Caki2 (cell line): ENCODE data around the gene BCKDK. TPM values are rescaled to one million over a fixed set of nuclear protein-coding genes. Genes with fewer than 3 reads are reported as not detected.

Source experiments
- DNase-seq: peaks from one replicate; pipeline ENCODE4 v3.0.0-alpha.2; 2015; ENCODE audit warnings: low read depth
- in situ Hi-C: cut with HindIII; loops from 2 replicates; pipeline ENCODE4 v1.10.0; 2016; ENCODE audit warnings: low sequenced_read_pairs, low pct_unique_long_range_greater_than_20kb, mixed read lengths
- total RNA-seq: library from RNA; depleted of rRNA; stranded (reverse); fragments of >200 nt; shearing (Covaris generic); gene quantifications from 2 replicates; pipeline ENCODE4 v1.2.3, GENCODE V29; 2014; ENCODE audit warnings: low replicate concordance

Gene BCKDK
- total RNA-seq, 1 experiment from 2014 or later = 83.0 TPM

DNA sequence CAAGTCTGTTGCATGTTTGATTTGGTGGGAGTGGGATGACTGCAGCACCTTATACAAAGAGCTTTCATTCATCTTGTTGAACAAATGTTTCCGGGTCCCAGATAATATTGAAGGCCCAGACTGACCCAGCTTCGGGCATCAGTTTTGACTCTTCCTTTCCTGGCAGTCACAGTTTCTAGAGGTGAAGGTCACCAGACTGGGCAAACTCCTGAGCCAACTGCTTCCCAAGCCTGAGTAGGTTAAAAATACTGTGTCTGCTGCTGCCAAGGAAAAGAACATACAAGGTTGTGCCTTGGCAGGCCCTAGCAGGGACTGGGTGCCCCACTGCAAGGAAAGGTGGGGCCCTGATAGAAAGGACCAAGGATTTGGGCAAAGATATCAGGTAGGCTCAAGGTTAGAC is 4.5 kb downstream of the BCKDK start:
- in situ Hi-C loops = no loop called here
- DNase-seq = no peak

DNA sequence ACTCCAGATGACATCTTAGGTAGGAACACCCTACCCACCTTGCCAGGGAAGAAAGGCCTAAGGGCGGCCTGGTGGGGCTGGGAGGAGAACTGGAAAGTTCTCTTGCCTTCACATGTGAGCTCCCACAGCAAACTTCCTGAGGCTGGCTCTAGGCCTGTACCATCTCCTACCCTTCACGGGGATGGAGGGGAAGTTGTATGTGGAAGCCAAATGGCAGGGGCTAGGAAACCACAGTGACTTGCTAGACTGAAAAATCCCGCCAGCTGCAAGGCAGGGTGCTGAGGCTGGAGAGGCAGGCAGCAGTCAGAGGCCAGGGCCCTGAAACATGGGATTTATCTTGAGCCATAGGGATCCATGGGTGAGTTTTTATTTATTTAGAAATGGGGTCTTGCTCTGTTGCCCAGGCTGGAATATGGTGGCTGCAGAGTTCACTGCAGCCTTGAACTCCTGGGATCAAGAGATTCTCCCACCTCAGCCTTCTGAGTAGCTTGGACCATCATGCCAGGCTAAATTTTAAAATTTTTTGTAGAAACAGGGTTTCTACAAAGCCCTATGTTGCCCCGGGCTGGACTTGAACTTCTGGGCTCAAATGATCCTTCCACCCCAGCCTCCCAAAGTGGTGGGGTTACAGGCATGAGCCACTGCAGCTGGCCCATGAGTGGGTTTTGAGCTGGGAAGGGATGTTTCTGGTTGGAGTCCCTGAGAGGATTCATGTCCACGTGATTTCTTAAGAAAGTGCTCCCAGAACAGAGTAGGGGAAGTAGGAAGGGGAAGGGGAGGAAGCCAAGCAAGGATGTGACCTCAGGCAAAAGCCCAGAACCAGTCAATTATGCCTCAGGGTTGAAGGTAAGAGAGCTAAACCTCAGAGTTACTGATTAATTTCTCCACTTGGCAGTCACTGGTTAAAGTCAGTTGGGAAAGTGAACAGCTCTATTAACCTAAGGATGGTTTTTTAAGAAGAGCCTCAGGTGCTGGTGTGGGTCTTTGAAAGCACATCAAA is 5.2 kb downstream of the BCKDK start:
- in situ Hi-C loops = no loop called here
- peak; percentile 90 for DNase-seq

DNA sequence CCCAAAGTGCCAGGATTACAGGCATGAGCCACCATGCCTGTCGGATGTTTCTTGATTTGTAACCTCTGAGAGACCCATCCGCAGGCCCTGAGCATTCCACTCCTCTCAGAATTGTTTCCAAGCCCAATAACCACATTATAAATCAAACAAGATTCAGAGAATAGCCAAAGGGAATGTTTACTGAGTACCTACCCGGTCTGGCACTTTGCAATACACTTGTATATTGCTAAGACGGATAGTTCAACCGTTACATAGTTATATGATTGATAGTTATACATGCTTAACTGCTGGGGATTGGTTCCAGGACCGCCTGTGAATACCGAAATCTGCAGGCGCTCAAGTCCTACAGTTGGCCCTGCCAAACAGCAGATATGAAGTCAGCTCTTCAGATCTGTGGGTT is 6.3 kb downstream of the BCKDK start:
- in situ Hi-C loops = no loop called here

DNA sequence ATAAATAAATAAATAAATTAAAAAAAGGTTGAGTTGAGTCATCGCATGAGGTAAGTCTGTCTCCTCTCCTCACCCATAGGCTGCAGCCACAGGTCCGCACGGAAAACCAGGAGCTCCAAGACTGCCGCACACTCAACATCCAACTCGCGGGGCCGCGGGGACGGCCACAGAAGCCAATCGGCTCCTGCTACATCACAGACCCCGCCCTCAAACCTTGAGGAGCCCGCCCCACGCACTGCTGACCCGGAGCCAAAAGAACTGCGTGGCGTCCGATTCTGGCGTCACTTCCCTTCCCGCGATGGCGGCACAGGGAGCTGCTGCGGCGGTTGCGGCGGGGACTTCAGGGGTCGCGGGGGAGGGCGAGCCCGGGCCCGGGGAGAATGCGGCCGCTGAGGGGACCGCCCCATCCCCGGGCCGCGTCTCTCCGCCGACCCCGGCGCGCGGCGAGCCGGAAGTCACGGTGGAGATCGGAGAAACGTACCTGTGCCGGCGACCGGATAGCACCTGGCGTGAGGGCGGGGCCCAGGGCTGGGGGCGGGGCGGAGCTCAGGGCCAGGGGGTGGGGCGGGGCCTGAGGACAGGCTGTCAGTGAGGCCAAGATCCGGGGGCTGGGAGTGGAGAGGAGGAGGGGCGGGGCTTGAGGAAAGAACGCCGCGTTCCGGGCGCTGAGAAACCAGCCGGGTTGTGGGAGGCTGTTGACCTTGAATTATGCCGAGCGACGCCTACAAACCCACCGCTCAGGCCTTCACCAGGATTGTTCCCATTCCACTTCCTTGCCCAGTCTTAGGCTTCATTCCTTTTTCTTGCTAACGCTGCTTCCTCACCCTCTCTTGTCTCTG is 9.4 kb downstream of the BCKDK start, which contains the start of gene KAT8:
Gene KAT8 (plus strand): TSS at position 281 of the 839 bp plus-strand sequence. CDS start 18 bp downstream, at position 299.
- DNase-seq = peak; percentile 99
- in situ Hi-C loops = no loop called here

More for the DNA sequence above, 6.3 kb downstream of the BCKDK start:
- no peak for DNase-seq

DNA sequence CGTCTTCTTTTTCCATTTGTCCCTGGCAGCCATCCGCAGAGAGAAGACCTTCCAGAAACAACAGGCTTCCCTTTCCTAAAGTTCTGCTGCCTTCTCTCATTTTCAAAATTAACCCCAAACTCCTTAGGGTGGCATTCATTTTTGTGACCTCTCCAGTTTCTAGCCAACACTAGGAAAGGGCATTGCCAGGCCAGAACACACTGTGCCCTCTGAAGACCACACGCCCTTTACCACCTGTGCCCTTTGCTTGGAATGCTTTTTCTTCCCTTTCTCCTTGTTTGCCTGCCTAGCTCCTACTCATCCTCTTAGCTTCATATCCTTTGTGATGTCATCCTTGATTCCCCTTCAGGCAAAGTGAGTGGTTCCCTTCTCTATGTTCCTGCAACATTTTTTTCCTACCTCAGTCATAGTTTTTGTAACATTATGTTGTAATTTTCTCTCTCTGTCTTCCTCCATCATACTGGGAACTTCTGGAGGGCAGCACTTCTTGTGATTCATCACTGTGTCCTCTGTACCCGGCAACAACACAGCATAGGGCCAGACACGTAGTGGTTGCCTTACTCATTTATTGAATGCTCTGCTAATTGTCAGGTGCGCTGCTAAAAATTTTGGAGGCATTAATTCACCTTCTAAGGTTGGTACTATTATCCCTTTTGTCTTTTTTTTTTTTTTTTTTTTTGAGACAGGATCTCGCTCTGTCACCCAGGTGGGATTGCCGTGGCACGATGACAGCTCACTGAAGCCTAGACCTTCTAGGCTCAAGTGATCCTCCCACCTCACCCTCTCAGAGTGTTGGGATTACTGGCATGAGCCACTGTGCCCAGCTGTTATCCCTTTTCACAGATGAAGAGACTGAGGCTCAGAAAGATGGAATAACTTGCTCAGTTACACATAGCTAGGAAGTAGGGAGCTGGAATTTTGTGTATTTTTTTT is 10.3 kb downstream of the BCKDK start:
- DNase-seq = no peak
- in situ Hi-C loops = no loop called here

DNA sequence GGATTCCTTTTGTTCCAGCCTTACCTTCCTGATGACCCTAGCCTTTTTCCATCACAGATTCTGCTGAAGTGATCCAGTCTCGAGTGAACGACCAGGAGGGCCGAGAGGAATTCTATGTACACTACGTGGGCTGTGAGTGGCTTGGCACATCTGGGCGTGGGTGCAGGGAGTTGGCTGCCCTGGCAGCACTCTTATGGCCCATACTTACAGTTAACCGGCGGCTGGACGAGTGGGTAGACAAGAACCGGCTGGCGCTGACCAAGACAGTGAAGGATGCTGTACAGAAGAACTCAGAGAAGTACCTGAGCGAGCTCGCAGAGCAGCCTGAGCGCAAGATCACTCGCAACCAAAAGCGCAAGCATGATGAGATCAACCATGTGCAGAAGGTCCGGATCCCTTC is 11.9 kb downstream of the BCKDK start:
- in situ Hi-C loops = no loop called here
- DNase-seq = no peak

DNA sequence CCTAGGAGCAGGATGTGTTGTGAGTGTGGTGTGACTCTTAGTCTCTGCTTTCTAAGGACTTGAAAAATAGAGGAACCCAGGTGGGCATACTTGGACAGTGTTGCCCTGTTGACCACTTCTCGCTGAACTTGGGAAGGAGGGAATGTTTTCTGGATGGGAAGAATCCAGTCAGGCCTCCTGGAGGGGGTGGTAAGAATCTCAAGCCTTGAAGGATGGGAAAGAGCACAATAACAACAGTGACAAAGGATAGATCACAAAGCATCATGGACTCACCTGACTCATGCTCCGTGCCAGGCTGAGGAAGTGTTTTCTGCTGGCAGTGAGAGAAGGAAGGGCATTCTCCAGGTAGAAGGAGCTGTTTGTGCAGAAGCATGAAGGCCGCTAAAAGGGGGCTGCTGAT is 17.7 kb downstream of the BCKDK start:
- in situ Hi-C loops = no loop called here

DNA sequence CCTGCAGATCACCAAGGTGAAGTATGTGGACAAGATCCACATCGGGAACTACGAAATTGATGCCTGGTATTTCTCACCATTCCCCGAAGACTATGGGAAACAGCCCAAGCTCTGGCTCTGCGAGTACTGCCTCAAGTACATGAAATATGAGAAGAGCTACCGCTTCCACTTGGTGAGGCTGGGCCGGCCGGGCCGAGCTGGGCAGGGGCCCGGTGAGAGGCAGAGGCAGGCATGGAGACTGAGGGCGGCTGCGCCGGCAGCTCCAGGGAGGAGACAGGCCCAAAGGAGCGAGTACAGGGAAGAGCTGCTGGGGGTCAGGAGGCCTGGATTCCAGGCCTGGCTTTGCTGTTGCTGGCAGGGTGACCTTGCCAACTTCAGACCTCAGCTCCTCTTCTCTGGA is 19.0 kb downstream of the BCKDK start:
- in situ Hi-C loops = no loop called here
- no peak for DNase-seq

More for the DNA sequence above, 17.7 kb downstream of the BCKDK start:
- DNase-seq = no peak

DNA sequence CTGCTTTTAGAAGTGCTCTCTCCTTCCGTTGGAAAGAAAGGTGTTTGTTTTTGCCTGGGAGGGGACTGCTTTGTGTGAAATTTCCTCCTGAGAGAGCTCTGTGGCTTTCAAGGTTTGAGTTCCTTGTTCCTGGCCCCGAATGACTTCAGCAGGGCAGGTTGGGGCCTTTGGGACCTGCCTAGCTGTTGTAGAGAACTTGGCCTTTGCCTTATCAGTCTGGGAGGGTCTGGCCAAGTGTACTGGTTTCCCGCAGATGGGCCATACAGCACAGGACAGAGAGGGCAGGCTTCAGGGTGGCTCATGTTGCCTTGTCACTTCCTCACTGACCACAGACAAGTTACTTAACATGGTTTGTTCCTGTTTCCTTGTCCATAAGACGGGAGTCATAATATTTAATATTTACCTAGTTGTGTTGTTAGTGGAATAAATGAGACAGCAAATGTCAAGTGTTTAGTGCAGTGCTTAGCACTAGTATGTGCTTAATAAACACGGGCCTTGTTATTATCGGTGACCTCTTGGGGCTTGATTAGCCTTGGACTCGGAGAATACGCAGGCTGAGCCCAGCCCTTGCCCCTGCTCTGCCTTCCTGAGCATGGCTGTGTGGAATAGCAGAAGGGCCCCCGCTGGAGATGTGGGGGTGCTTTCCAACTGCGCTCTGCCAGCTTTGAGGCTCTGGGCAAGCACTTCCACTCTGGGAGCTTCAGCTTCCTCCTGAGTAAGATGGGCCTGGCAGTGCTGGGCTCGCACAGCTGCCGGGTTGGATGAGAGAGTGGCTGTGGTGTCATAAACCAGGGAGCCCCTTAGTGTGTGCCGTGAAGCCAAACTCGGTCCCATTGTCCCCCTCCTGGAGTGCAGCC is 20.8 kb downstream of the BCKDK start:
- no peak for DNase-seq
- in situ Hi-C loops = no loop called here

DNA sequence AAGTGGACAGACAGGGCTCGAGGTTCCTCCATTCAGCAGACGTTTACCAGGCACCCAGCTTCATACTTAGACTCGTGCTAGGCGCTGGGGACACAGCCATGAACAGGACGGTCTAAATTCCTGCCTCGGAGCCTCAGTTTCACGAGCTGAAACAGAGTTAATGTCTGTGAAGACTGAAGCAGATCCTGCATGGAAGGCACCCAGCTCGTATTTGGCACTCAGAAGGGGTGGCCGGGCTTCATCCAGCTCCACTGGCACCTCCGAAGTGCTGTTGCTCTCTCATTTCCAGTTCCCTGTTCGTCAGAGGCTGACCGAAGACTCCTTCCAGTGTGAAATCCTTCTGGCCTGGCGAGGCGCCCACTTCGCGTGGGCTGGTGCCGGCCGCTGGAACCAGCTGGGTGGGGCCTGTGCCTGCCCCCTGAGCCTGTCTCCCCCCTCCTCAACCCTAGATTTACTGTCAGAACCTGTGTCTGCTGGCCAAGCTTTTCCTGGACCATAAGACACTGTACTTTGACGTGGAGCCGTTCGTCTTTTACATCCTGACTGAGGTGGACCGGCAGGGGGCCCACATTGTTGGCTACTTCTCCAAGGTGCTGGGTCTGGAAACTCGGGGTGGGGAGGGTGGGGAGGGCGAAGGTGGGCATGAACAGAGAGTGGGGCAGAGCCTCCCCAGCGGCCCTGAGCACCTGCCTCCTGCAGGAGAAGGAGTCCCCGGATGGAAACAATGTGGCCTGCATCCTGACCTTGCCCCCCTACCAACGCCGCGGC is 21.6 kb downstream of the BCKDK start:
- in situ Hi-C loops = no loop called here
- no peak for DNase-seq

DNA sequence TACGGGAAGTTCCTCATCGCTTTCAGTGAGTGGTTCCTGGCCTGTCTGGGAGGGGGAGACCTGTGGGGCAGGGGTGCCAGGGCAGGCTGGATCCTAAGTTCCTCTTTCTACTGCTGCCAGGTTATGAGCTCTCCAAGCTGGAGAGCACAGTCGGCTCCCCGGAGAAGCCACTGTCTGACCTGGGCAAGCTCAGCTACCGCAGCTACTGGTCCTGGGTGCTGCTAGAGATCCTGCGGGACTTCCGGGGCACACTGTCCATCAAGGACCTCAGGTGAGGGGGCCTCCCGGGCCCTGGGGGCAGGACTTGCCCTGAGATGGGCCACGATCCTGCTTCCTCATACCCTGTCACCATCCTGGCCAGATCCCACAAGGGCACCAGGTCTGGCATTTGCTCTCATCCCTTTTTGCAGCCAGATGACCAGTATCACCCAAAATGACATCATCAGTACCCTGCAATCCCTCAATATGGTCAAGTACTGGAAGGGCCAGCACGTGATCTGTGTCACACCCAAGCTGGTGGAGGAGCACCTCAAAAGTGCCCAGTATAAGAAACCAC is 22.2 kb downstream of the BCKDK start:
- in situ Hi-C loops = no loop called here

DNA sequence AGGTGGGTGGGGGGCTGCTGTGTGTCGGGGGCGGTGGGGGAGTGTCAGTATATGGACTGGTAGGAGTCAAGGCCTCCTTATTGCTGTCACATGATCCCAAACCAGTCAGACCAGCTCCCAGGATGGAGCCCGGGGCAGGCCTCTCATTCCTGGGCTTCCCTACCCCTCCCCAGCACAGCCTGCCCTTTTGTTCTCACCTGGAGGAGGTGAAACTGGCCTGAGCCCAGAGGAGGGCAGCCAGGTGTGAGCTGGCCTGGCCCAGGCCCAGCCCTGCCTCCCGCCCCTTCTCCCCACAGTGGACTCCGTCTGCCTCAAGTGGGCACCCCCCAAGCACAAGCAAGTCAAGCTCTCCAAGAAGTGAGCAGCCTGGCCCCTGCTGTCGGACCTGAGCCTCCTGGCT is 22.7 kb downstream of the BCKDK start:
- no peak for DNase-seq
- in situ Hi-C loops = no loop called here

More for the DNA sequence above, 22.2 kb downstream of the BCKDK start:
- DNase-seq = no peak

DNA sequence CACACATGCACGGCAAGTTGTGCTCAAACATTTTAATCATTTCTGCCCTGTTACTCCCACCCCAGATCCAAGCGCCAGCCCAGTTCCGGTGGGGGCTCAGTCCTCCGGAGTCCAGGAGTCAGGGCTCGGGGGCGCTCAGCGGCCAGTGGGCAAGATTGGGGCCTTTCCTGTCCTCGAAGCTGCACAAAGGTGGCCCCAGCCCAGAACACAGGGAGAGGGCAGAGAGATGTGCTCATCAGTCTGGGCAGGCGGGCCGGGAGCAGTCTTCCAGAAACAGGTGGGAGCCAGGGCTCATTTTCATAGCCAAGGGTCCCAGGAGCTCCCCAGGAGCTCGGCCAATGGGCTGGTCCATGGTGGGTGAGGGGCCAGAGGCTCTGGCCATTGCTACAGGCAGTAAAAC is 23.2 kb downstream of the BCKDK start:
- no peak for DNase-seq
- in situ Hi-C loops = no loop called here

DNA sequence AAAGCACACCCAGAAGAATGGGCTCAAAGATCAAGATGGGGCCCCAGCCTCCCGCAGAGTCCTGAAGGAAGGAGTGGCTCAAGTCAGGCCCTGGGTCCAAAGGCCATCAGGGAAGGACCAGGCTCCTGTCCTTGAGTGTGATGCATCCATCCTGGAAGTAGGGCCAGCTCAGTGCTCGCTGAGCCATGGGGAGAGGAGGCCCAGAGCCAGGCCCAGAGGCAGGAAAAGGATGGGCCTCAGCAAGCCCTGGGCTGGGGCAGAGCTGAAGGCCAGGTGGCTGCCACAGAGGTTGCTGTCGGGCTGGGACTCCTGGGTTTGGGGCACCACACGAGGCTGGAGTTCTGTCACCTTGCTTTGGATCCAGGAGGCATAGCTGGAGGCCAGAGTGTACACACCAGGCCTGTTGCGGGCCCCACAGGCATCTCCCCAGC is 23.7 kb downstream of the BCKDK start:
- in situ Hi-C loops = no loop called here
- peak; percentile 47 for DNase-seq

DNA sequence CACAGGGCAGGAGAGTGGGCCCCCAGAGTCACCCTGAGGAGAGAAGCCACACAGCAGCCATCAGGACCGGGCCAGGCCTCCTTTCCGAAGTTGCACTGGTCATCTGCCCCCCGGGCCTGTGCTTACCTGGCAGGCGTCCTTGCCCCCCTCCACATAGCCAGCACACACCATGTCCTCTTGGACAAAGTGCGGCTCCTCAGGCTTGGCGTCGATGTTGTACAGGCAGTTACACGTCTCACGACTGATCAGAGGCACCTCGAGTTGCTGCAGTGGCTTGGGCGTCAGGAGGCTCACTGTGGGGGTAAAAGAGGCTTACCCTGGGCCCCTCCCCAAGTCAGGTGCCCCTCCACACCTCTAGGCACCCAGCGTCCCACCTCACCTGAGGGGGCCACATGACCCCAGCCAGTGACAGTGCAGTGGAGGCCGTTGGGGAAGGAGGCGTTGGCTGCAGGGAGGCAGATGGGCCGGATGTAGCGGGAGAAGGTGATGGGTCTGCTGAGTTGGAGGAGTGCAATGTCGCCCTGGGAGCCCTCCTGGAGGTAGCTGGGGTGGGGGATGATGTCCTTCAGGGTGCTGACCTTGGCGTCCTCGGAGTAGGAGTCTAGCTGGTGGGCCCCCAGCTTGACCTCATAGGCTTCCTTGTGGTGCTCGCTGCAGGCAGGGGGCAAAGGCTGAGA is 24.3 kb downstream of the BCKDK start:
- in situ Hi-C loops = no loop called here

DNA sequence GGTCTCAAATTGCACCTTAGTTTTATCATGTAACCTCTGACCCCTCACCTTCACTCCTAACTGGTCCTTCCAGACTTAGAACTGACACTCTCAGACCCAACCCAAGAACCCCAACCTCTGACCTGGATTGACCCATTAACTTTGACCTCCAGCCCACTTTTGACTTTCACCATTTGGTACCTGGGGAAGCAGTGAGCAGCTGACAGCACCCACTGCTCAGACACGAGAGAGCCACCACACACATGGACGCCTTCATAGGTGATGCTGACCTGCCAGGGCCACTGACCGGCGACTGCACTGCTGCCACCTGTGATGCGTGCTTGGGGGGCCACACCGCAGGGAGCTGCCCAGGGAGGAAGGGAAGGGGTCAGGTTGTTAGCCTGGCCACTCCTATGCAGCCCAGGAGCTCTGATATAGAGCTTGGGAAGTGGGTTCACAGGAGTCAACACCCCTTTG is 24.9 kb downstream of the BCKDK start:
- DNase-seq = no peak
- in situ Hi-C loops = no loop called here

More for the DNA sequence above, 24.3 kb downstream of the BCKDK start:
- DNase-seq = no peak
